LHCN-M2 (cell line): Measurements from ENCODE around the gene ARSB. TPM values are rescaled to one million over a fixed set of nuclear protein-coding genes. Genes with fewer than 3 reads are reported as not detected.
A peak's percentile ranks its signal among the peaks of the same experiment; 100 is the strongest.

Experiments
- DNase-seq: peaks from one replicate; pipeline ENCODE4 v3.0.0-alpha.2; 2012; ENCODE audit warnings: low read depth
- total RNA-seq: library from RNA; depleted of rRNA; stranded (reverse); fragments of >200 nt; gene quantifications from 2 replicates; pipeline ENCODE4 v1.2.3, GENCODE V29; 2014

The ARSB gene
- total RNA-seq, 1 experiment from 2014 or later, result 27.3 TPM

DNA sequence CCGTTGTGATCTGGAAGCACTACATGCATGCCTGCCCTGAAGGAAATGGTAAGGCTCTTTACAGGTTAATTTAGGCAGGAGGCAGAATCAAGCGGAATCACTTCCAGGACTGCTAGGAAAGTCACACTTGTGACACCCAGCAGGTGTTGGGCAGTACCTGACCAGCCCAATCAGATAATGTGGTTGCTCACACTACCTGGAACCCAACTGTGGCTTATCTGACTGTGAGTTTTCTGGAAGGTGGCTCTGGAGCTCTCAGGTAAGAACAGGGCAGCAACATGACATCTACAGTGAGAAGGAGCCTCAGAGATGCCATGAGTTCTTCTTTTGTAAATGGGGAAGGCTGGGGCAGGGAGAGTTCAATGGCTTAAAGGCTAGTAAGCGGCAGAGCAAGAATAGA lies 146.4 kb downstream of the ARSB start:
- no peak for DNase-seq

GRCh38 chr5:78837836-78838235 lies 147.3 kb downstream of the ARSB start:
- DNase-seq, result no peak

GRCh38 chr5:78835176-78835575 lies 149.9 kb downstream of the ARSB start:
- peak; percentile 62 for DNase-seq

DNA sequence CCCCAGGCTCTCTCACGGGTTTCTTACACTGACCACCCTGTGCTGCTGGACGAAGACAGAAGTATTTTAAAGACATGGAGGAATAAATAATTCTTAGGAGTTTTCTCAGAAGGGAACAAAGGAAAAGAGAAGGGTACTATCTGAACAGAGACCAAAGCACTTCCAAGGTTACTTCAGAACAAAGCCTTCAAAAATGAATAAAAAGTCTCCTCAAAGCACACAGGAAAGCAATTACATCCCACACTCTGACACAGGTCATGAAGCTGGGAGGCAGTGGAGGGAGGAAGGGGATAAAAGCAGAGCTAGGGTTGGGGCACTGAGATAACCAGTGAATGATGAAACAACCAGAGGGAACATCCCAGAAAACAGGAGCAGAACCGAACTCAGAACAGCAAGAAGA lies 151.8 kb downstream of the ARSB start:
- no peak for DNase-seq

DNA sequence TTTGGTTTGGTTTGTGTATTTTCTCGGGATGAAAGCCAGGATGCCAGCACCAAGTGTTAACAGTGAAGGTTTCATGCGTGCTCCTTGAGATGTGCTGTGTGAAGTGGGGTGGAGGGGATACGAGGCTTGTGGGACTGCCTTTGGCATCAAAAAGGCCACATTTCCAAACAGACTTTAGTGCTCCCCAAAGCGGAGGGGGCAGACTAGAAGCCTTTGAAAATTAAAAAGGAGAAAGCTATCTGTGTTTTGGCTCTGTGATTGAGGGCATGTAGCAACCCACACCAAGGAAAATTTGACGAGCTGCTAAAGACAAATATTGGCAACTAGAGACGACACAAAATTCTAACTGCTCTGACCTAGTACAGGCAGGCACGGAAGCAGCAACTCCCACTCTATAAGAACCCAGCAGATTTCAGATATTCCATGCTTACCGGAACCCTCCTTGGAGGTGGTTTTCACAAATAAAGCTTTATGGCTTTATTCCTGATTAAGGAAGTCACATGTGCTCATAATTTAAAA lies 154.5 kb downstream of the ARSB start:
- no peak for DNase-seq

DNA sequence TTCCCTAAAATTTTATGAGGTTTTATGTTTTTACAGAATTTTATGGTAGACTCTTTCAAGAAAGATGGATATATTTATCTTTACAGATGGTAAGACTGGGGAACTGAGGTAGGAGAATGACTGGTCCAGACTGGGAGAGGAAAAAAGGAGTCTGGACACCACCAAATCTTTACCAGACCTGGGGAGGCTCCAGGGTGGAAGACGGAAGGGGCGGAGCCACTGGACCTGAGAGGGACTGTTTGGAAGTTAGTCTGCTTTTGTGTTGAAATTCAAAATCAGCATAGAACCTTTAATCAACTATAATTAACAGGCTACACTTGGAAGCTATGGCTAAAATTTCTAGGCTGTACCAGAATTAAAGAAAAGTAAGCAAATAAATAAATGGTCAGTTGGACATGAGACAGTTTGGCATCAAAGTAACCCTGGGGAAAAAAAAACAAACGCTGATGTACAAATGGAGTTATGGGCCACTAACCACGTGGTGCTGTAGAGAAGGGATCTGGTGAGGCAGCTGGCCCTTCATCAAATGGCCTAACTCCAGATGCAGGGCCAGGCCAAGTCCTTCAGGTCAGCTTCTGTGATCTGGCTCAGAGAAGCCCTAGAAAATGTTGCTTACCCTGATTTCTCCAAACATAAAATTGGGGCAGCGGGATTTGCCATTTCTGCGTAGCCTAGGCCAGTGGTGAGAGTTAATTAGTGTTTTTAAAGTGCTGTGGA lies 155.1 kb downstream of the ARSB start:
- peak; percentile 43 for DNase-seq

GRCh38 chr5:78827725-78828124 lies 157.4 kb downstream of the ARSB start:
- DNase-seq, result no peak

DNA sequence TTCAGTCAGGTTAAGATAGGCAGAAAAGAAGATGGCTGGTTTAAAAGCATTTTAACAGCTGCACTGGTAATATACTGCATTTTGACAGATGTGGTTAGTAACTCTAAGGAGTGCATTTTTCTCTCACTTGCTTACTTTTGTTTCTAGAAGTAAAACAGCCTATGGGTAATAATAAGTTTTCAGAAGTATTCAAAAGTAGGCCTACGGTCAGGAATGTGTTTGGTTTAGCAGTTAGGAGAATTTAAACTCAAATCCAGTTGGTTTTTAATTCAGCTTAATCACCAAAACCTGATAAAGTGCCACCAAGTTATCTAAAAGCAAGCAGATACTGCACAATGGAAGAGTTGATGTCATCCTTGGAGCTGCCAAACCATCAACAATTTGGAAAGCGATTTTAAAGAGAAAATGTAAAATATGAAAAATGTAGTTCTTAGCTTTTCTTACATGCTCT lies 160.3 kb downstream of the ARSB start:
- peak; percentile 75 for DNase-seq

- DNase-seq, result no peak
These were observed 161.9 kb downstream of the ARSB start for GRCh38 chr5:78823196-78823595.

GRCh38 chr5:78821536-78822021 lies 163.5 kb downstream of the ARSB start:
- DNase-seq, result no peak

DNA sequence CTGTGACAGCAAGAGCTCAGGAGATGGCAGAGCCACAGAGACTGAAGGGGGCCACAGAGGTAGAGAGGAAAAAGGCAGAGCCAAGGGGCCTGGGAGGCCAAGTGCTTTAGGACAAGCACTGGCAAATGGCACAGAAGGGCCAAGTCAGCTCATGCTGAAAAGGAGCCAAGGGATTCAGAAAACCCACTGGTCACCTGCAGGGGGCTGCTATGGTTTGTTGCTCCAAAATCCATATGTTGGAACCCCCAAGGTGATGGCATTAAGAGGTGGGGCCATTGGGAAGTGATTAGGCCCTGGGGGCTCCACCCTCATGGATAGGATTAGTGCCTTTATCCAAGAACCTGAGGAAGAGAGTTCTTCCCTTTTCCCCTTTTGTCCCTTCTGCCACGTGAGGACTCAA lies 165.4 kb downstream of the ARSB start:
- DNase-seq, result no peak

DNA sequence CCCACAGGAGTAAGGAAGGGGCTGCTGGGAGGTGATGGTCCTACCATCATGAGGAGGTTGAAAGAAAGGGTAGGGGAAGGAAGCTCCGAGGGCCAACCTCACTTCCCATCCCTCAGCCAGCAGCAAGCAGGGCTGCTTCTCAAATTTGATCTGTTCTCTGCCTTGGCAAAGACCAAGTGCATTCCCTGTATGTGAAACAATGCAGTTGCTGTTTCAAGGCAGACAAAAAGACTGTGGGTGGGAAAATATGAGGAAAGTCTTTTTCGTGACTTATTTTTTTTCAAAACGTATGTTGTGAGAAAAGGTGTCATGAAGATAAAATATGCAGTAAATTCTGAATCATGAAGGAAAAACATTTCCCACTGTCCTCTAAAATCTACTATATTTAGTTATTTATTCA lies 165.9 kb downstream of the ARSB start:
- DNase-seq, result no peak

DNA sequence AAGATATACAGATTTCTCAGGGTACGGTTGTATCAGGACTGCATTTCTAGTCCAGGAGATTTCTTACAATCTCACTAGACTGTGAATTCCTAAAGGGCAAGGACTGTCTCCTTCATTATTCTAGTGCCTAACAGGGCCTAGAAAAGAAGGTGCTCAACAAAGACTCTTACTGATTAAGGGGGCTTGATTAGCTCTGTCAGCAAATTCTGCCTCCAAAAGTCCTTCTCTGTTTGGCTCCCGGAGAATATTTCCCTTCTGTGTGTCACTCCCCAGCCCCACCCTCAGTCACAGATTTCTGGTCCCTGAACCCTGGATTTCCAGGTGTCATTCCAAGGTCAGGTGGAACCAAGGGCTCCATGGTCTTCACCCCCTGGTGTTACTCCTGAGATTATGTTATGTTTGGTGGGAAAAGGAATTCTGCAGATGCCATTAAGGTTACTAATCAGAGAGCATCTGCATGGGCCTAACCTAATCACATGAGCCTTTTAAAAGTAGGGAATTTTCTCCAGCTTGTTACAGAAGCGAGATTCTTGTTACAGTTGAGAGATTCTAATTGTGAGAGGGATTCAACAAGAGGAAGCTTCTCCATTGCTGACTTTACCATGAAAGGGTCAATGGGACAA lies 168.9 kb downstream of the ARSB start:
- no peak for DNase-seq

- DNase-seq, result no peak
These were observed 171.1 kb downstream of the ARSB start for GRCh38 chr5:78813906-78814530.

GRCh38 chr5:78813286-78813685 lies 171.8 kb downstream of the ARSB start:
- DNase-seq, result no peak

DNA sequence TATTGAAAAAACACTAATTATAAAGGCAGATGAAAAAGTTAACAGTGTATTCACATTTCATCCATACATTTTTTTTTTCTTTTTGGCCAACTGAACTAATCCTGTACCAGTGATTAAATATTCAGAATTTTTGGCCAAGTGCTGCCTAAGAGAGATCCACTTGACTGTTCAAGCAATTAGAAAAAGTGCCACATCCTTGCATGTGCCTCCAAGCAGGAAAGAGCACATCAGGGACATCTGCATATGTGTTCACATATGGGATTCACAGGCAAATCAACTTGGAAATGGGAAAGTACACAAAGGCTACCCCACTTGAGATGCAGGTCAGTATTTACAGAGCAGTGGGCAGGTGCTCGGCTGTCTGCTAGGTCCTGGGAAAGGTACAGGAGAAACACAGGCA lies 173.2 kb downstream of the ARSB start:
- no peak for DNase-seq

GRCh38 chr5:78811121-78811817 lies 173.8 kb downstream of the ARSB start:
- no peak for DNase-seq

- DNase-seq, result no peak
These were observed 174.8 kb downstream of the ARSB start for GRCh38 chr5:78810098-78810920.

- DNase-seq, result peak; percentile 31
These were observed 175.7 kb downstream of the ARSB start for GRCh38 chr5:78809444-78809843.

- no peak for DNase-seq
These were observed 176.3 kb downstream of the ARSB start for GRCh38 chr5:78808818-78809217.

- DNase-seq, result peak; percentile 64
These were observed 176.7 kb downstream of the ARSB start for GRCh38 chr5:78808380-78808779.
